ENCODE measurements around the gene IMMP2L.

Gene IMMP2L

DNA sequence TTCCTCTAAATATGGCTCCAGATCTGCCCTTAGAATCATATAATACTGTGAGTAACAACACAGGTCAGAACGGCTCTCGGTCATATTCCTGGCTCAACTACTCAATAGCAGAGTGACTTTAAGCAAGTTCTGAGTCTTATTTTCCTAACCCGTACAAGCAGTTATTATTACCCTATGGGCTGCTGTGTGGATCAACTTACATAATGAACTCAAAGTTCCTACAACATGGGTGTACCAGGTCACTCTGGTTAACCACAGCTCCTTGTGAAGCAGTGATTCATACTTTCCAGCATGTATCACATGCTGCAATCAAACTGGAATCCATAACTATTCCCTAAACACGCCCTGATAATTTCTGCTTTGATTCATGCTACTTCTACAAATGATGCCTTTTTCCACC lies 364.0 kb downstream of the IMMP2L start:
- DNase-seq, result peak in 1 of 2 donors; percentile 4

DNA sequence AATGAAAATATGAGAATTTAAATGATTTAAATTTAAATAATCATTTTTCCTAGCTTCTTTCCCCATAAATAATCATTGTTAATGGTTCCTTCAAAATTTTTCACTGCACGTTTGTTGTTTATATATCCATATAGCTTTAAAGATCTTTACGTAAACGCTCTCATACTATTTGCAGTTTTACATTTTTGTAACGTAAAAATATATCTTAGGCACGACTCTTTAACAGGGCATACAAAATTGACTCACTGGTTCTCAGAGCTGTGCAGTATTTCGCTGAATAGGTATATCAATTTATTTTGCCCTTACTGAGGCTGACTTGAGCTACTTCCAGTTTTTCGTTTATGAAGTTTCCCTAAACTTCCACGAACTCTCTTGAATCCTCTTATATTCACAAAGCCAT lies 365.6 kb downstream of the IMMP2L start:
- DNase-seq, result no peak

DNA sequence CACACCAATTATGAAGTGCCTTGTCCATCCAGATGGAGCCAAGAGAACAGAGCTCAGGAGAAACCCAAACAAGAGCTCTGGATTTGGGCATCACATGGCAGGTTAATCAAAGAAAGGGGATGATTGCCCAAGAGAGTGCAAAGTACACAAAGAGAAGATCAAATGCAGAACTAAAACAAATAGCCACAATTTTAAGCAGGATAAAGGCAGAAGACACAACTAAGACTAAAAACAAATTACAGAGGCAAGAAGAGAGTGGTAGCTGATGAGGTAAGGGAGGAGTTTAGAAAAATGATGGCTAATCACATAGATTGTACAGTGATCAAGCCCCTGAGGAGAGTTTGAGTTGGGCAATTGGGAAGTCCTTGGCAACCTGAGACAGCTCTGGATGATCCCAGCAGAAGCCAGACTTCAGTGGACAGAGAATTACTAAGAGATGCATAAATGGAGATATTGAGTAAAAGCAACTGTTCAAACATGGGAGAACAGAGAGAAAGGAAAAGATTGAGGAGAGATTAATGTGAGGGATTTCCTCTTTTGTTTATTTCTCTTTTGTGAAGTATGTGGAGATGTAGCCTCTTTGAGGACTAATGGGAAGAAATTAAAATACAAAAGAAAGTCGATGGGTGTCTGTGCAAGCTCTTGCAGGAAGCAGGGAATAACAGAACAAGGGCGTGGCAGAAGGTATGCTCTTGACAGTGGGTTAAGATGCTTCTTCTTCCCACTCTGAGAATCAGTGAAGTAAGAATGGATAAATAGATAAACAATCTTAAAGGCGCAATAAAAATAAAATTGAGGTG lies 369.5 kb downstream of the IMMP2L start:
- DNase-seq, result no peak

DNA sequence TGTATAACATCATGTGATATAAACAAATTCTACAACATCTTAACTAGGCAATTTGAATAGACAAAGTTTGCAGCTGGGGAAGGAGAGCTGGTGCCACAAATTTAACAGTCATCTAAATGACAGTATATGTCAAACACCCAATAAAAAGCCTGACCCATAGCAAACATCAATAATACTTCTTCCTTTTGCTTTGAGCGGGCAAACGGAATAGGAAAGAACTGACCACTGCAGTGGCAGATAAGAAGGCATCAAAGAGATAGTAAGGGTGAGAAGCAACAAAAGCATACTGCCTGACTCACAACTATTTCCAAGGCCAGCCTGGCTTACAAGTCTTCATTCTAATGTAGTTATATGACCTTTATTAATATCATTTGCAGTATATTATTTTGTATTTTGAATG lies 371.5 kb downstream of the IMMP2L start:
- no peak for DNase-seq

DNA sequence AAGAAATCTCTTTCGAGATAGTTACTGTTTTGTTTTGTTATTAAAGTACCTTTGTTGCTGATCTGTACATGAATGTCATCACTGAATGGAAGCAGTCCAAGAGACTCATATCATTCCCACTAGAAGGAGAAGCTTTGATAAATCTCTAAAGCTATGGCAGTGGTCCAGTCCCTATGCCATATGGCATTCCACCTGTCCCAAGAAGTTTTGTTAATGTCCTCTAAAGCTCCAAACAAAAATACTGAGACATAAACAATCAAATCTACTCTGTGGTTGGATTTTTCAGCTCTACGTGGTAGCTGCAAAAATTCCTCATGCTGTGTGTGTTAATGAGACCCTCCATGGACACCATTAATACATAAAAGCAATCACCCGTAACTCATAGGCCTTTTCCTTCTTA lies 377.3 kb downstream of the IMMP2L start:
- no peak for DNase-seq

DNA sequence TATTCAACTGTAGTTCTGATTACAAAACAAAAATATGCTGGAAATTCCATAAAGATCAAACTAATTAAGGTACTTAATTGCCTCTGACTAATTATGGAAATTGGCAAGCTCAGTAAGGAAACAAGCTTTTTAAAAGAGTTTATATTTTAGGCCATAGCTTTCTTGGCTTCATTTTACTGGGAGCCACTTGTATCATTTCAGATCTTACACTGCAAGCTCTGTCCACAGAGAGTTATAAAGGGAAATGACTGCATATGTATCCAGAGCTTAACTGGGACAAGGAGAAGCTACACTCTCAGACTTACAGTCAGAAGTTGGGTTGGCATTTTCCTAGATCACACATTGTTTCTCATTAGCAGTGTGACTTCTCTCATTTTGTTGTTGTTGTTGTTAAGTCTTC lies 379.0 kb downstream of the IMMP2L start:
- no peak for DNase-seq

DNA sequence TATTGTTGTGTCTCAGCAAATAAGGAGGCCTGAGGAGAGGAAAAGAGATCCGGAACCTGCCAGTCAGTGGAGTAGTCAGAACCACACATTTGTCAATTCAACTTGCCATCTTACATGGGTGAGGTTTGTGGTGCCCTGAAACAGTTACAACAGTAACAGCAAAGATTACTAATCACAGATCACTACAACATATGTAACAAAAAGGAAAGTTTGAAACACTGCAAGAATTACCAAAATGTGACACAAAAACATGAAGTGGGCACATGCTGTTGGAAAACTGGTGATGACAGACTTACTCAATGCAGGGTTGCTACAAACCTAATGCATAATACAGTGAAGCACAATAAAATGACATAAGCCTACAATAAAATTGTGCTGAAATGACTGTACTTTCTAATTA lies 382.0 kb downstream of the IMMP2L start:
- DNase-seq, result peak; percentile 38 to 51

DNA sequence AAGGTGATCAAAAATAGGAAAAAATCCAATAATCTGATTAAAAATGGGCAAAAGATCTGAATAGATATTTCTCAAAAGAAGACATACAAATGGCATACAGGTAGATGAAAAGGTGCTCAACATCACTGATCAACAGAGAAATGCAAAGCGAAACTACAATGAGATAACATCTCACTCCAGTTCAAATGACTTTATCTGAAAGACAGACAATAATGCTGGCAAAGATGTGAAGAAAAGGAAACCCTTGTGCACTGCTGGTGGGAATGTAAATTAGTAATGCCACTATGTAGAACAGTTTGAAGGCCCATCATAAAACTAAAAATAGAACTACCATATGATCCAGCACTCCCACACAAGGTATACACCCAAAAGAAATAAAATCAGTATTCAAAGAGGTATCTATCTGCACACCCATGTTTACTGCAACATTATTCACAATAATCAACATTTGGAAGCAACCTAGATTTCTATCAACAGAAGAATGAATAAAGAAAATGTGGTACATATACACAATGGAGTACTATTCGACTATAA lies 386.3 kb downstream of the IMMP2L start:
- no peak for DNase-seq

DNA sequence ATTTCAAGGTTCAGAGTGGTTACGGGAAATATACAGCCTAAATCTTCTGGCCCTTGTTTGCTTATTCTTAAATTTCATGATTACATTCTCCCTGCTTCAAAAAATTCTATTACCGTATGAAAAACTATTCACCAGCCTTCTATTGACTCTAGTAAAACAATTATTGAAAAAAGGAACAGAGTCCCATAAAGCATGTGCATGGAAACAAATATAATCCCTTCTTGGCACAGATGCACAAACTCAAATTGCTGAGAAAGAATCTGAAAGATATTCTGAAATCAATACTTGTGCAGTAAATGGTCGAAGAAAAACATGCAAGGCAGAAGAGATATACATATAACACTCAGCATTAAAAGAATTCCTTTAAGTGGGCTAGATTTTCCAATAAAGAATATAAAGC lies 387.8 kb downstream of the IMMP2L start:
- DNase-seq, result no peak

DNA sequence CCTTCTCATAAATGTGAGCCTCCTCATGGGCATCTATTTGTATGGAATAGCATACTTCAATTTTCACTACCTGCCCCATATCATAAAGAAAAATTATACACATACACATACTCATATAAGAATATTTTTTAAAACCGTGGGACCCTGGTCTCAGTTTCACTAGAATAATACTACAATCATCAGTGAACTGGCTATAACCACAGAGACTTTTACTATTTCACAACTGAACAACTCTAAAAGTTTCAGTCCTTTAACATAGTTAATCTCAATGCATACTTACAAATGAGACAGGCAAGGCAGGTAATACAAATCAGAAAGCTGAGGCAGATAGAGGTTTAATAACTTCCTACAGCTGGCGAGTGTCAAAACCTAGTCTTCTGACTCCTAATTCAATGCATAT lies 388.3 kb downstream of the IMMP2L start:
- no peak for DNase-seq

DNA sequence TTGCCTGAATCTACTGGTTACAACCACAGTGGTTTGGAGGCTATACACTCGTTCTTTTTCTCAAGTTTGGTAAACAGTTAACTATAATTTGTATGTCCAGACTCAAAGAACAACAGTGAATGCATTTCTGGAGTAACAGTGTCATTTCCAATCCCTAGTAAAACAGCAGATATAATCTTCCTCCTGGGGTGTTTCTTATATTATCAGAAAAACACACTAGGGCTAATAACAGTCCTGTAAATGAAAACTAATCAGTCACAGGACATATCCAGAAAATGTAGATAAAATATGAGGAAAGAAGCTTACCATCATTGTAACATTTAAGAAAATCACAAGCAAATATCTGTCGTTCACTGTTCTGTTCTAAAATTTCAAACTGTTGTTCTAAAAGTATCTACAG lies 388.8 kb downstream of the IMMP2L start:
- DNase-seq, result no peak

DNA sequence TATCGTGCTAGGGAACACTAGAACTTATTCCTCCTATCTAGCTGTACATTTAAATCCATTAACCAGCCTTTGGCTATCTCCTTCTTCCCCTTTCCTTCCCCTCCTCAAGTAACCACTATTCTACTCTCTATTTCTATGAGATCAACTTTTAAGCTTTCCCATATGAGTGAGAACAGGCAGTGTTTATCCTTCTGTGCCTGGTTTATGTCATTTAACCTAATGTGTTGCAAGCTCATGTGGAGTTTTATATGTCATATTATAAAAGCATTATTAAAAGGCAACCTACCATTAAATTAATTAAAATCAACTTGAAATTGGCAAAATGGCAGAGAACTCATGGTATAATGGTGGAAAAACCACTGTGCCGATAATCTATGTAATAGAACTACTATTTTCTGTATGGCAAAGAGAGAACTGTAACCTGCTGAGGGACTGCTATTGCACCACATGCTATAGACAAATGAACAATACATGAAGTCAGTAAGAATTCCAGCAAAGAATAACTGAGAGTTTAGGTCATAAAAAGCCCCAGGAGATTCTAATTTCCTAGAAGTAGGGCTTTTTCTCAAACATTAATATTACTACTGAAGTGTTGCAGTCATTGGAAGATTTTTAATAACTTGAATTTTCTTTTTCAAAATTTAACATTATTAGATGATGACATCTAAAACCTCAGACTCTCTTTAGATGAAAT lies 389.6 kb downstream of the IMMP2L start:
- DNase-seq, result no peak

DNA sequence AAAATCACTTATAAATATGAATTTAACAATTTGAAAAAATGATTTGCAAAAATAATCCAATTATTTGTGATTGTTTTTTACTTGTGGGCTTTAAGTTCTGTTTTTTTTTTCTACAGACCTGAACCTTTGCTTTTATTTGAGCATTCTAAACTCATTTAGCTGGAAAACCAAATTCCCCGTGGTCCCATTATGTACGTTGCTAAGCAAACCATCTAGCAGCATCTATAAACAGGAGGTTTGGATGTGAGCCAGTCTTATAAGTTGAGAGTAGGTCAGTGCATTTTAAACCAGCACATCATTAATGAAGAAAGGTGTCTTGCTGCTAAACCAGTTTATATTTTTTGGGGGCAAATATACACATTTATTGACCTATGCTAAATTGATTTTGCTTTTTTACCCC lies 394.1 kb downstream of the IMMP2L start:
- no peak for DNase-seq

DNA sequence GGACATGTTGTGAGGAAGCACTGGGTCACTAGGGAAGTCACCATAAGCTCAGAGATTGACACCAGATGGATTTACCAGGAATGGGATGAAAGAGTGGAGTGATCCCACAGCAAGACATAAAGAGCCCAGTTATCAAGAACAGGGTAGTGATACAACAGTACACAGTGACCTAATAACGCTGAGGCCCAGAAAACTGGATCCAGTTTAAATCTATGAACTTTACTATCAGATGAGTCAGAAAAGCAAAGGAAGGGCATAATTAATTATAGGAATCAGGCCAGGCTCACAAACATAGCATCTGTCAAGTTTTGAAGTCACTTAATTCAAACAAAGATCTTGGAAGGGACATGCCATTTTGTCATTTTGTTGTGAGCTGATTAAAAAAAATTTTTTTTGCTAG lies 397.9 kb downstream of the IMMP2L start:
- no peak for DNase-seq

DNA sequence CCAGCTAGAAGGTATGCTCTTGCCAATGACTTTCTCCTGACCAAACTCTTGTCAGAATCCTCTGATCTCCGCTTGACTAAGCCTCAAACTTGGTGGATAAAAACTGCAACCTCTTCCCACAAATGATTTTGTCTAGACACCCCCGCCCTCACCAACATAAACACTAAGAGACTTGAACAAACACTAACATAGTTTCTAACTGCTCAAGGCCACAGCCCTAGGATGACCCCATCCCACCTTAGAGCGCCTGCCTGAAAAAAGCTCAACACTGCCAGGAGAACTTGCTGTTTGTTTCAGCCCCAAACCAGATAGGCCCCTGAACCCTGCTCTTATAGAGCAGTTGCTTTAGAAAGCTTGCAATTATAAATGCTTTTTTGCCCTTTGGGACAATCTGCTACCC lies 399.6 kb downstream of the IMMP2L start:
- no peak for DNase-seq

DNA sequence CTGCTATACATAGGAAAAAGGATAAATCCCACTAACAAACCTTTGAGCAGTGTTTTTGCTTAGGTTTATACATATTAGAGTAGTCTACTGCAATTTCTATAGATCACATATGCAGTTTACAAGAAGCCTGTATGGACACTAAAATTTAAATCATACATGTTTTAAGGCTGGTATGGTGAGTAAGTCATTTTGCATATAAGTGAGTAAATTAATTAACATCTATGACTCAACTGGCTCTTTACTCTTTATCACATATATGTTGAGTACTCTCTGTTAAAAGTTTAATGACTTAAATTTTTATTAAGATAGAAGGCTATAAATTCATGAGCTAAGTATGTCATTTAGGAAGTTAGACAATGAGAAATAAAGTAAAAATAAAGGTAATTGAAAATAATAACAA lies 402.0 kb downstream of the IMMP2L start:
- no peak for DNase-seq

DNA sequence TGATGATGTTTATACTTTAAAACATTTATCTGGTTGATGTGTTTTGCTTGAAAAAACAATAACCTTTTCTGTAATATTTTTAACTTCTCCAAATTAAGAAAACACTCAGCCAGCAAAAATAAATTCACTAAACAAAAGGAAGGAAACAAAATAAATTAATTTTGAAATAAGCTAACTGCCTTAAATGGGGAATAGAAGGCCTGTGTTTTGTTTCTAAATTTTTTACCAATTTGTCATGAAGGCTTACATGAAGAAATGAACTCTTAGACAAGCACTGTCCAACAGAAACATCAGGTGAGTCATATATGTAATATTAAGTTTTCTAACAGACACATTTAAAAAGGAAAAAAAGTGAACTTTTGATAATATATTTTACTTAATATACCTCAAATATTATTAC lies 402.9 kb downstream of the IMMP2L start:
- DNase-seq, result no peak

DNA sequence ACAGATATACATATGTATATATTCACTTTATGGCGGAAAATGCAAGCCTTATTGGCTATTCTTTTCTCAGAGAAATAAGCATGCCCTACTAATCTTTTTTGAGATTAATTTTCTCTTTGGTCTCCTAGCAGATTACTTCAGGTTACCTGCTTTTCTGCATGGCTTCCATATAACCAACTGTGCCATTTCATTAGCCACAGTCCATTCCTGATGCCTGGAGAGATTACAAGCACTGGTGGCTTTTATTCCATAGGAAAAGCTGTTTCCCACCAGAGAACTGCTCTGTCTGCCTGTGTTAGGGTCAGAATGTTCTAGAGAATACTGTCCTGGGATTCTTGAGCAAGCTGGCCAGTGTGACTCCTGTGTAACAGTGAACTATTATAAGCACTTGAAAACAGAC lies 411.6 kb downstream of the IMMP2L start:
- no peak for DNase-seq

DNA sequence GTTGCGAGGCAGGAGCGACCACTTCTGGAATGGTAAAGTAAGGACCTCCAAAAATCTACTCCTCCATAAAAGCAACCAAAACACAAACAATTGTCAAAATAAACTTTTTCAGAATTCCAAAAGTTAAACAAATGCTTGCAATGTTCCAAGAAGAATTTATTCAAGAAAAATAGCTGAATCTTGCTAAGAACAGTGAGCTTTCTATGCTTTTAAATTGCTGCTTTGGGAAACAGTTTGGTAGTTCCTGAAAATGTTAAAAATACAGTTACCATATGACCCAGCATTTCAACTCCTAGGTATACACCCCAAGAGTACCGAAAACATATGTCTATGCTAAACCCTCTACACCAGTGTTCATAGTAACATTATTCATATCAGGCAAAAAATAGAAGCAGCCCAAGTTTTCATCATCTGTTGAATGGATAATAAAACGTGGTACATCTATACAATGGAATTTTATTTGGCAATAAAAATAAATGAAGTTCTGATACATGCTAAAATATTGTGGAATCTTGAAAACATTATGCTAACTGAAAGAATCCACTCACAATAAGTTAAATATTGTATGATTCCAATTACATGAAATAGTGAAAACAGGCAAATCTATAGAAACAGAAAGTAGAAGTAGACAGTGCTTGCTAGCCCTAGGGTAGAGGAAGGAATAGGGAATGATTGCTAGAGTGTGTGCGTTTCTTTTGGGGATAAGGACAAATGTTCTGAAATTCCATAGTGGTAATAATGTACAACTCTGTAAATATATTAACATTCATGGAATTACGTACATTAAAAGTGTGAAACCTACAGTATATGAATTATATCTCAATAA lies 414.4 kb downstream of the IMMP2L start:
- DNase-seq, result no peak

DNA sequence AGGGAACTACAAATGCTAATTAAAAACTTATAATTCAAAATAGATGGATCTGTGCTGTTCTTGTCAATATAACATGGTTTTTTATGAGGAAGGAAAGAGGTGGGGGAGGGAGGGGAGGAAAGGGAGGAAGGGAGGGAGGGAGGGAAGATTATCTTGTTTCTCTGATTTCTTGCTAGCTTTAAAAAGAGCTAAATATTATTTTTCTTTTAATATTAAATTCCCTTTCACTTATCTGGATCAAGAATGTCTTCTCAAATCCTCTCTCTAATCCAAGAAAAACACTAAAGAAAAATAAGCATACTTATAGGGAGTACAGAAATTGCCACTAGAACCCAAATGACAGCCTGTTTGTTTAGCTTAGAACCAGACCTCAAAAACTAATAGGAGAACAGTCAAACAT lies 416.2 kb downstream of the IMMP2L start:
- DNase-seq, result no peak

DNA sequence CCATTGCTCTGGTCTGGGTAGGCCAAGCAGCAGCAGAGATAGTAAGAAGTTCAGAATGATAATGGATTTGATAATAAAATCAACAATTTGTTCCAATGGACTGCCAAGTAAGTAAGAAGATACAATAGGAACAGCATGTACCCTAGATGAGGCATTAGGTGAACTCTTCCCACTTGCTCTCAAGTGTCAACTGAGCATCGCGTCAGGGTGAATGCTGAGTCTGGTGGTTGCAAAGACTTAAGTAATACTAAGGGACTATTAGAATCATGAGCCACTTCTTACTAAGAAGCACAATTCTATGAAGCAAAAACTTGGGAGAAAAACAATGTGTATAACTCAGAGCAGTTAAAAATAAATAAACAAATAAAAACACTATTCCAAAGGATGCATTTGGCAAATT lies 416.8 kb downstream of the IMMP2L start:
- DNase-seq, result no peak

DNA sequence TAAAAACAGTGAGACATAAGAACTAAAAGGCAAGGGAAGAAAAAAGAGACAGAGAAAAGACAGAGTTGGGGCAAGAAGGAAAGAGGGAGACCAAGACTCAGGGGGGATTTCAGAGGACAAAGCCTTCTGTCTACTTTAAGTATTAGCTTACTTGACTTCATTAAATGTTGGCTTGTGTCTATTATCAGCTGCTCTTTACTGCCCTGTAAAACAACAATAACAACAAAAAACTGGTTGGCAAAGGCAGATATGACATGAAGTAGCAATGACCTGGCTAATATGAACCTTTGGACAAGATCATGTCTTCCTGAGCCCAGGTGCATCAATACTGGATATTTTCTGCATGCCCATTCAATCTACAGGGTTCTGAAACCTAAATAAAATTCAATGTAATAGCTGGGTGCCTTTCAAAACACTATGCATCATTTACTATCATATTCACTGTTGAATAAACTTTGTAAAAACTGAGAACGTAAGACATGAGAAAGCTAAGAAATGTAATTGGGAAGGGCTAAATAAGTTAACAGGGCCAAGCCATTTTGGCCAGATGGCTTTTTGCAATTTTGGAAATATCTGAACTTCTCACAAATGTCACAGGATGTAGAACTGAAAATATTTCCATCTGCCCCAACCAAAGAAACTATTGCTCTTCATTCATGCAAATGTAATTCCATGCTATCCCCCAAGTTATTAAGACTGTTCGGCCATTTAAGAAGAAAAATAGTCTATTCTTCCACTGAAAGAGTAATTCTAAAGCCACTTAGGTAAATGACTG lies 422.0 kb downstream of the IMMP2L start:
- DNase-seq, result peak in 1 of 2 donors; percentile 5

DNA sequence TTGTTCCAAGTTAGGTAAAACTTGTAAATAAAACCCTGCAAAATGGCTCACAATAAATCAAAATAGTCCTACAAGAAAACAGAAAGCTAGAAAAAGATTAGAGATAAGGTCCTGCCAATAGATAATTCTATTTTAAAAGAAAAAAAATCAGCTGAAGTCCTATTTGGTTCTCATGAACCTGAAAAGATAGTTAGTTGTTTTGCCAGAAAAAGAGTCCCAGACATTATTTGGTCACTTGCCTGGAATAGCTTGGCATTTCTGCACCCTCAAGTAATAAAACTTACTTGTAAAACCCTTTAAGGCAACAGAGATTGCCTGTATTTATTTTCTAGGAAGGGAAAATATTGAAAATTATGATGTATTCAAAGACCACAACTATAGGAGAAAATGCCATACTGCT lies 423.7 kb downstream of the IMMP2L start:
- no peak for DNase-seq

Measured in inflammatory macrophage treated with lipopolysaccharide for 1 hour (primary cell).